Breast epithelium (tissue), 4 donors: ENCODE results near the gene CCDC91. TPM values are rescaled to one million over a fixed set of nuclear protein-coding genes. Genes with fewer than 3 reads are reported as not detected.

Experiments used
- DNase-seq, 2 donors: peaks; one replicate each; pipeline ENCODE4 v3.0.0-alpha.2; 2019; ENCODE audit warnings: low spot score in 2 of 2
- H3K27ac ChIP-seq, 2 donors: fragments of 200-600 bp; sonication (generic) in 1 of 2; one replicate each; pipeline ENCODE4 v1.5.1; 2016 to 2019; ENCODE audit warnings: mild to moderate bottlenecking in 1 of 2
- H3K27me3 ChIP-seq, 2 donors: fragments of 200-600 bp; sonication (generic) in 1 of 2; one replicate each; pipeline versions ENCODE4 v1.5.1 to v1.6.0; 2017 to 2019; ENCODE audit warnings: control low read depth in 1 of 2, mild to moderate bottlenecking in 1 of 2
- H3K36me3 ChIP-seq: fragments of 200-600 bp; one replicate; pipeline ENCODE4 v1.5.1; 2019
- H3K4me1 ChIP-seq, 2 donors: fragments of 200-600 bp; sonication (generic); one replicate each; pipeline ENCODE4 v1.5.1; 2016 to 2019; ENCODE audit warnings: control low read depth in 1 of 2
- H3K4me3 ChIP-seq, 3 donors: fragments of 200-600 bp; sonication (generic); 1 replicate in 2 of 3; 2 replicates in 1 of 3; pipeline ENCODE4 v1.5.1; 2016 to 2019; ENCODE audit warnings: mild to moderate bottlenecking in 3 of 3, moderate library complexity in 2 of 3
- H3K9me3 ChIP-seq, 2 donors: fragments of 200-600 bp; sonication (generic) in 1 of 2; one replicate each; pipeline ENCODE4 v1.5.1; 2016 to 2019; ENCODE audit warnings: control low read depth in 1 of 2
- POLR2A ChIP-seq: fragments of 450-650 bp; IDR thresholded peaks from one replicate; pipeline ENCODE4 v1.6.1; 2016; ENCODE audit warnings: antibody characterized with exemption, mild to moderate bottlenecking, moderate library complexity
- POLR2AphosphoS5 ChIP-seq, 3 donors: sonication (generic); formaldehyde crosslinking; IDR thresholded peaks; one replicate each; pipeline ENCODE4 v1.6.1; 2017; ENCODE audit warnings: antibody characterized with exemption in 3 of 3
- intact Hi-C: fragments of 100-400 bp; cut with DNase I; formaldehyde crosslinking; loops from one replicate; pipeline ENCODE4 v1.15.1; 2023; ENCODE audit warnings: low total_unique reads
- total RNA-seq, 3 donors: library from RNA; depleted of rRNA; stranded (reverse); fragments of >200 nt; gene quantifications; one replicate each; pipeline ENCODE4 v1.1.0, GENCODE V29; 2016
- TF ChIP-seq, protein P1 (sequence below), 3 donors: fragments of 450-650 bp; IDR thresholded peaks; one replicate each; pipeline ENCODE4 v1.5.1; 2016 to 2017; ENCODE audit warnings: antibody characterized with exemption in 3 of 3, mild to moderate bottlenecking in 3 of 3, moderate library complexity in 3 of 3

Gene CCDC91
- total RNA-seq, 3 donors from 2014 or later: 45.9 to 68.9 (median 48.8) TPM

GRCh38 chr12:28156362-28156761, 33.9 kb upstream of the CCDC91 start:
- Histone ChIP-seq H3K9me3 (no peaks in the 10 kb centered on the region), H3K27me3 (no peaks in the 10 kb centered on the region), H3K4me1 (no peaks in the 10 kb centered on the region), H3K36me3 (no peaks in the 10 kb centered on the region), H3K4me3 (no peak overlapping the region), H3K27ac (no peak overlapping the region)
- intact Hi-C loops: no loop called here
- TF ChIP-seq, protein P1, sequence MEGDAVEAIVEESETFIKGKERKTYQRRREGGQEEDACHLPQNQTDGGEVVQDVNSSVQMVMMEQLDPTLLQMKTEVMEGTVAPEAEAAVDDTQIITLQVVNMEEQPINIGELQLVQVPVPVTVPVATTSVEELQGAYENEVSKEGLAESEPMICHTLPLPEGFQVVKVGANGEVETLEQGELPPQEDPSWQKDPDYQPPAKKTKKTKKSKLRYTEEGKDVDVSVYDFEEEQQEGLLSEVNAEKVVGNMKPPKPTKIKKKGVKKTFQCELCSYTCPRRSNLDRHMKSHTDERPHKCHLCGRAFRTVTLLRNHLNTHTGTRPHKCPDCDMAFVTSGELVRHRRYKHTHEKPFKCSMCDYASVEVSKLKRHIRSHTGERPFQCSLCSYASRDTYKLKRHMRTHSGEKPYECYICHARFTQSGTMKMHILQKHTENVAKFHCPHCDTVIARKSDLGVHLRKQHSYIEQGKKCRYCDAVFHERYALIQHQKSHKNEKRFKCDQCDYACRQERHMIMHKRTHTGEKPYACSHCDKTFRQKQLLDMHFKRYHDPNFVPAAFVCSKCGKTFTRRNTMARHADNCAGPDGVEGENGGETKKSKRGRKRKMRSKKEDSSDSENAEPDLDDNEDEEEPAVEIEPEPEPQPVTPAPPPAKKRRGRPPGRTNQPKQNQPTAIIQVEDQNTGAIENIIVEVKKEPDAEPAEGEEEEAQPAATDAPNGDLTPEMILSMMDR (IDR thresholded peaks at IDR 0.05): no peak
- TF ChIP-seq POLR2A (no peak), POLR2AphosphoS5 (IDR thresholded peaks at IDR 0.05) (no peak)
- DNase-seq: no peak

DNA sequence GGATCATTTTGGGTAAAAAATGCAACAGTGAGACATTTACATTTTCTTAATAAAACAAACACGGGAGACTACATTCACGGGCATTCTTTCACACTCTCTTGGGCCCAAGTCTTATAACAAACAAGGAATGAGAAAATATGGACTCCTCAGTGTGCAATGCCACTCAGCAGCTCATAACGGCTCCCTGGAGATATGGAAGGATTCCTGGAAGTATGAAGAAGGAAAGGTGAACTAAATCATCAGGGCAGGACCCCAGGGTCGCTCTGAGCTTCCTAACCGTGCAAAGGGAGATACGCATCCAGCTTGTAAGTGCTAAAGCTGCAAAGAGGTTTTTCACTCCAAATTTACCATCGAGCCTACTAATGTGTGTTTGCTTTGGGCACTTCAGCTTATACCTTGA, 33.5 kb upstream of the CCDC91 start:
- no peaks in the 10 kb centered on the region for H3K27me3 ChIP-seq
- TF ChIP-seq POLR2A (no peak), POLR2AphosphoS5 (IDR thresholded peaks at IDR 0.05) (no peak)
- TF ChIP-seq, protein P1 (IDR thresholded peaks at IDR 0.05): no peak
- no peaks in the 10 kb centered on the region for H3K9me3 ChIP-seq
- no peak for DNase-seq
- no peak overlapping the region for H3K27ac ChIP-seq
- H3K36me3 ChIP-seq: no peaks in the 10 kb centered on the region
- no peaks in the 10 kb centered on the region for H3K4me1 ChIP-seq
- no peak overlapping the region for H3K4me3 ChIP-seq
- intact Hi-C loops: no loop called here

GRCh38 chr12:28158353-28158752, 31.9 kb upstream of the CCDC91 start:
- no peaks in the 10 kb centered on the region for H3K27me3 ChIP-seq
- no peaks in the 10 kb centered on the region for H3K9me3 ChIP-seq
- intact Hi-C loops: no loop called here
- H3K27ac ChIP-seq: no peak overlapping the region
- H3K4me1 ChIP-seq: no peaks in the 10 kb centered on the region
- H3K4me3 ChIP-seq: no peak overlapping the region
- TF ChIP-seq POLR2A (no peak), POLR2AphosphoS5 (IDR thresholded peaks at IDR 0.05) (no peak)
- TF ChIP-seq, protein P1 (IDR thresholded peaks at IDR 0.05): no peak
- H3K36me3 ChIP-seq: no peaks in the 10 kb centered on the region
- no peak for DNase-seq

- no peaks in the 10 kb centered on the region for H3K4me1 ChIP-seq
- H3K27me3 ChIP-seq: no peaks in the 10 kb centered on the region
- no peak overlapping the region for H3K4me3 ChIP-seq
- TF ChIP-seq, protein P1 (IDR thresholded peaks at IDR 0.05): no peak
- TF ChIP-seq POLR2AphosphoS5 (IDR thresholded peaks at IDR 0.05): no peak
- TF ChIP-seq POLR2A: no peak
- no peaks in the 10 kb centered on the region for H3K9me3 ChIP-seq
- no peaks in the 10 kb centered on the region for H3K36me3 ChIP-seq
- no peak overlapping the region for H3K27ac ChIP-seq
- intact Hi-C loops: no loop called here
- DNase-seq: no peak
Observed at GRCh38 chr12:28159688-28160087, 30.6 kb upstream of the CCDC91 start.

- intact Hi-C loops: no loop called here
- H3K36me3 ChIP-seq: no peaks in the 10 kb centered on the region
Observed at GRCh38 chr12:28161697-28162096, 28.6 kb upstream of the CCDC91 start.

More at GRCh38 chr12:28161697-28162096, 28.6 kb upstream of the CCDC91 start:
- H3K27ac ChIP-seq: no peak overlapping the region
- H3K27me3 ChIP-seq: no peaks in the 10 kb centered on the region
- no peaks in the 10 kb centered on the region for H3K9me3 ChIP-seq
- H3K4me3 ChIP-seq: no peak overlapping the region
- H3K4me1 ChIP-seq: no peaks in the 10 kb centered on the region
- TF ChIP-seq POLR2AphosphoS5 (IDR thresholded peaks at IDR 0.05) (no peak), POLR2A (no peak)
- TF ChIP-seq, protein P1 (IDR thresholded peaks at IDR 0.05): no peak
- DNase-seq: no peak
